M059J (cell line): ENCODE measurements around the gene ZFPM1. TPM values are rescaled to one million over a fixed set of nuclear protein-coding genes. Genes with fewer than 3 reads are reported as not detected.

Experiments
- DNase-seq: peaks from one replicate; pipeline ENCODE4 v3.0.0-alpha.2; 2012; ENCODE audit warnings: low read depth
- total RNA-seq: library from RNA; depleted of rRNA; stranded (reverse); fragments of >200 nt; shearing (Covaris generic); gene quantifications from 2 replicates; pipeline ENCODE4 v1.2.3, GENCODE V29; 2014

Gene ZFPM1
- total RNA-seq, 1 experiment from 2014 or later: 1.9 TPM

DNA sequence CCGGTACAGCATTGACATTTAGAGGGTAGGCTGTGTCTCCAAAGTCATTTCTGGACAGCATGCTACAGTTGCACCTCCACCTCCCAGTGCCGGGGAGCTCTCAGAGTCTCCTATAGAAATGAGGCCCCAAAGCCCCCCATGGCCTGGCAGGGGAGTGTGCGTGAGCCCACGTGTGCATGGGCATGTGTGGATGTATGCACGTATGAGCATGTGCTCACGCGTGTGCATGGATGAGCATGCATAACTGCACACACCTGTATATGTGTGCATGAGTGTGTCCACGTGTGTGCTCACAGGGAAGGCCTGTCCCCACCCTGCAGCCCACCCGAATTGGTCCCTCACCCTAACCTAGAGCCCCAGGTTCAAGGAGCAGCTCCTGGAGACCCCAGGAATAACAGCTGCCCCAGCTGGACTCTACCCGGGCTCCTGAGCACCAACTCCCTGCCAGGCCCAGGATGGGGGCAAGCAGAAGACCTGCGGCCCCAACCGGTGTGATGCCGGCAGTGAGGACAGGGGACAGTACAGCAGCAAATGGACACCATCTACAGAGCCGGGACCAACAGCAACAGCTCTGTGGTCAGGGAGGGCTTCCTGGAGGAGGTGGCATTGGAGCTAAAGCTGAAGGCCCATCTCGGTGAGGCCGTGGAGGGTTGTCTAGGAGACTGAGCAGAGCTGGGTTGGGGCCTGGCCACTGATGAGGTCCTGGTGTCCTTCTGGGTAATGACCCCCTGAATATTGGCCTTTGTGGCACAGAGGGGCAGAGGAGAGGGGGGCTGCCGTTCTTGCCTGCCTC, 35.2 kb upstream of the ZFPM1 start:
- no peak for DNase-seq

DNA sequence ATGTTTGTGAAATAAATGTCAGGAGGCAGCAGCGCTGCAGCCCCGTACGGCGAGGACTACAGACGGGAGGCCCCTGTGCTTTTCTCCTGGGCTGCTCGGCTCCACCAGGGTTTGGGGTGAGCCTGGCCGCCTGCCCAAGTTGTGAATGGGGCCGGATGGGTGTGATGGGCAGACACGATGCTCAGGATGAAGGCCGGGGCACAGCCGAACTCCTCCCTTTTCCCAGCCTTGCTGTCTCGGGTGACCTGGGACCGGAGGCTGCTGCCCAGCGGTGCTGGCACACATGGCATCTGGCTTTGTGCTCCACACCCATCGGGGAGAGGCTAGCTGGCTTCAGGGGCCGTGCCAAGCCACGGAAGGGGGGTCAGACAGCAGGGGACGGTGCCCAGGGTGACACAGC, 34.2 kb upstream of the ZFPM1 start:
- no peak for DNase-seq

DNA sequence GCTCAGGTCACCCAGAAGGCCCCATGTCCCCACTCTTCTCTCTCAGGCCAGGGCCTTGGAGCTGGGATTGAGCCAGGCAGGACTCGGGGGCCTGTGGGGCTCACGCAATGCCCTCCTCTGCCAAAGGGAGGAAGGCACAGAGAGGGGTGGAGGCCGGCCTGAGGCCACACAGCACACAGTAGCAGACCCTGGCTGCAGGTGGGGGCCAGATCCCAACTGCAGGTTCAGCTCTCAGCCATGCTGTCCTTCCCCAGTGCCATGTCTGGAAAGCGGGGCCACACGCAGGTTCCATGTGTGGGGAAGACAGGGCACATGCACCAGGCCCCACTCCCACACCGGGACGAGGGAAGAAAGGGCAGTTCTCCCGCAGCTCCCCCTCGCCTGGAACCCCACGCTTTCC, 33.3 kb upstream of the ZFPM1 start:
- no peak for DNase-seq

DNA sequence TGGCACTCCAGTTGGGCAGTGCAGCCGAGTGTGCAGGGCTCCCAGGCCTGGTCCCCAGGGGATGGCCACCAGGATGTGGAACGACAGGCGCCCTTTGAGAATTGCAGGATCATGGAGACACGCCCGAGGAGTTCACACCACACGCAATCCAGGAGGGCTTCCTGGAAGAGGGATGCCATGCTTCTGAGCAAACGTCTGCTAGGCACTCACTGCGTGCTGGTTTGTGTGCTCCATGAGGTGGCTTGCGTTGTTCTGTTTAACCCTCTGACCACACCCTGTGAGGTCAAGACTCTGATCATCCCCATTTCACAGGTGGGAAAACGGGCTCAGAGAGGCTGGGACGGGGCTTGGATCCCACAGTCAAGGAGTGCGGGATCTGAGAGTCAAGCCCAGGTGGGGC, 32.6 kb upstream of the ZFPM1 start:
- no peak for DNase-seq

DNA sequence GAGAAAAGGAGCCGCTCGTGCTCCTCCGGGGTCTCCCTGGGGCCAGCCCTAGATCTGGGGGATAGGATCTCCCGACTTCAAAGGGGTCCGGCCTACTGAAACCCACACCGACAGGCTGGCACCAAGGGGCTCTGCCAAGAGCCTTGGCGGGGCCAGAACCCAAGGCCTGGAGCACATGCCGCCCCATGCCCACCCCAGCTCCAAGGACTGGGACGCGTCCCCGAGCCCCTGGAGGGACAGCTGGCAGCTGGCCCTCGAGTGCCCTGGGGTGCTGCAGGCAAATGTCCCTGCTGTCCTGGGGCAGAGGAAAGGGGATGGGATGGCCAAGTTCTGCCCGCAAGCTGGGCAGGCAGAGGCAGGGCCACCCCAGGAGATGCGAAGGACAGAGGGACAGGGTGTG, 31.8 kb upstream of the ZFPM1 start:
- no peak for DNase-seq

DNA sequence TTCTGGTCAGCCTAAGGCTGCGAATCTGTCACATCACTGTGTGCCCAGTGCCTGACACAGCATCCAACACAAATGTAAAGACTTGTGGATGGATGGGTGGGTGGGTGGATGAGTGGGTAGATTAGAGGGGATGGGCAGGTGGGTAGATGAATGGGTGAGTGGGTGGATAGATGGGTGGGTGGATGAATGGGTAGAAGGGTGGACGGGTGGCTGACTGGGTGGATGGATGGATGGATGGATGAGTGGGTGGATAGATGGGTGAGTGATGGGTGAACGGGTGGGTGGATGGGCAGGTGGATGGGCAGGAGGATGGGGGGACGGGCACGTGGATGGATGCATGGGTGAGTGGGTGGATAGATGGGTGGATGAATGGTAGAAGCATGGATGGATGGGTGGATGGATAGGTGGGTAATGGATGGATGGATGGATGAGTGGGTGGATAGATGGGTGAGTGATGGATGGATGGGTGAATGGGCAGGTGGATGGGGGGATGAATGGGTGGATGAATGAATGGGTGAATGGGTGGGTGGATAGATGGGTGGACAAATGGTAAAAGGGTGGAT, 31.1 kb upstream of the ZFPM1 start:
- no peak for DNase-seq

DNA sequence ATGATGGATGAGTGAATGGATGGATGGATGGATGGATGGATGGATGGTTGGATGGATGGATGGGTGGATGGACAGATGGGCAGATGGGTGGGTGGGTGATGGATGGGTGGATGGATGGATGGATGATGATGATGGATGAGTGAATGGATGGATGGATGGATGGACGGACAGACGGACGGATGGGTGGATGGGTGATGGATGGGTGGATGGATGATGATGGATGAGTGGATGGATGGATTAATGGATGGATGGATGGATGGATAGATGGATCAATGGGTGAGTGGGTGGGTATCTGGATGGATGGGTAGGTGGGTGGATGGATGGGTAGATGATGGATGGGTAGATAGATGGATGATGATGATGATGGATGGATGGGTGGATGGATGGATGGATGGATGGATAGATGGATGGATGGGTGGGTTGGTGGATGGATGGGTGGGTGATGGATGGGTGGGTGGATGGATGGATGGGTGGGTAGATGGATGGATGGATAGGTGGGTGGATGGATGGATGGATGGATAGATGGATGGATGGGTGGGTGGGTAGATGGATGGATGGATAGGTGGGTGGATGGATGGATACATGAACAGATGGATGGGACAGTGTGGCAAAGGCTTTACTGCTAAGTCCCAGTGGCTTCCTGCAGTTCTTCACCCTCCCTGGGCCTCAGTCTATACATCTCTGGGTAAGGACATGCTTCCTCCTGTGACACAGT, 30.2 kb upstream of the ZFPM1 start:
- DNase-seq: no peak

DNA sequence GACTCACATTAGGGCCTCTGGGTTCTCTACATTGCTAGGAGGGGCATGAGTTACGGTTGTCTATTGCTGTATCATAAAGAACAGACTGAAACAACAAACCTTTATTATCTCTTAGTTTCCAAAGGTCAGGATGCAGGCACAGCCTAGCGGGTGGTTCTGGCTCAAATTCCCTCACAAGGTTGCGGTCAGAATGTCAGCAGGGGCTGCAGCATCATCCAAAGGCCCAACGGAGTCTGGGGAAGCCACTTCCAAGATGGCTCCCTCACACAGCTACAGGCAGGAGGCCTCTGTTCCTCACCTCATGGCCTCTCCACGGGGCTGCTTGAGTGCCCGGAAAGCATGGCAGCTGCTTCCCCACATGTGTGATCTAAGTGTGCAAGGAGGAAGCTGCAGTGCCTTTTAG, 29.6 kb upstream of the ZFPM1 start:
- DNase-seq: no peak

DNA sequence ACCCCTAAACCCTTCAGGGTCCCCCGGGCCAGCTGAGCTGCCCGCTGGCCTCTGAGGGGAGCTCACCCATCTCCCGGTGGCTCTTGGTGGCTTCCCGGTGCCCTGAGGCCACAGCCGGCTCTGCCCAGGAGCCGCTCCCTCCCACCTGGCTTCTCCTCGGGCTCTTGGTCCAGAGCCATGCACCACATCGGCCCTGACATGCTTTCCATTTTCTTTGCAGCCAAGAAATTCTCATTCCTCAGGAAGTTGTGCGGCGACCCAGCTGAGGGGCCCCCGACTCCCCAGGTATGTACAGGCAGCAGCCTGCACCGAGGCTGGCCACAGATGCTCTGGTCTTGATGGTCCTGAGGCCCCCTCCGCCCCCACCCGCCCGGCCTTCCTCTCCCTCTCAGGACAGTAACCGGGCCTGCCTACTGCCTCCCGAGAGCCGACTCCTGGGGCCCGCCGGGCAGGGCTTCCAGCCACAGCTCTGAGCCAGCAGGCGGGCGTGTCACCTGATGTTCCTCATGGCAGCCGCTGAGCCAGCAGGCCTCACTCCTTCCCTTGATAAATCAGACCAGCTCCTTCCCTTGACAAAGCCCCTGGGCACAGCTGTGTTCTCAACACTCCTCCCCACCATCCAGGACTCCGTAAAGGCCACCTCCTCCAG, 28.4 kb upstream of the ZFPM1 start:
- peak; percentile 19 for DNase-seq

DNA sequence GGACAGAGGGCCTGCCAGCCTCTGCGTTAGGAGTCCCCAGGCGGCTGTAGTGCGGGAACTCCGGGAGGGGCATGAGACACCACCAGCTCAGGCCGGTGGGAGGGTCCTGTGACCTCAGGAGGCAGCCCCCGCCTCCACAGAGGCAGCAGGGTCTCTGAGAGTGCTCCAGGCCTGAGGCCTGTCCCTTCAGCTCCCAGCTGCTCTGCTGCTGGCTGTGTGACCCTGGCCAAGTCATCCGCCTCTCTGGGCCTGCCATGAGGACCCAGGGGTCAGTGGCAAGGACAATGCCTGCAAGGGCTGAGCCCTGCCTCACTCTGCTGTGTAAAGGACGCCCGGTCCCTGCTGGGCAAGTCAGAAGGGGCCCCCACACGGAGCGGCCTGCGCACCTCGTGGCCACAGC, 27.1 kb upstream of the ZFPM1 start:
- no peak for DNase-seq

DNA sequence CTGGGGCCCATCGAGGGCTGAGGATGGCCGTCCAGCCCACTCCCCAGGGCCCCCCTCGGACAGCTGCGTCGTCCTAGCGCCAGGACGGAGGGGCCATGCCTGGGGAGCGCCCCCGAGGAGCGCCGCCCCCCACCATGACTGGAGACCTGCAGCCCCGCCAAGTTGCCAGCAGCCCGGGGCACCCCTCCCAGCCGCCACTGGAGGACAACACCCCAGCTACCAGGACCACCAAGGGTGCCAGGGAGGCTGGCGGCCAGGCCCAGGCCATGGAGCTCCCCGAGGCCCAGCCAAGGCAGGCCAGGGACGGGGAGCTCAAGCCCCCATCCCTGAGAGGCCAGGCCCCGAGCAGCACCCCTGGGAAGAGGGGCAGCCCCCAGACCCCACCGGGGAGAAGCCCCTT, 25.7 kb upstream of the ZFPM1 start:
- no peak for DNase-seq

DNA sequence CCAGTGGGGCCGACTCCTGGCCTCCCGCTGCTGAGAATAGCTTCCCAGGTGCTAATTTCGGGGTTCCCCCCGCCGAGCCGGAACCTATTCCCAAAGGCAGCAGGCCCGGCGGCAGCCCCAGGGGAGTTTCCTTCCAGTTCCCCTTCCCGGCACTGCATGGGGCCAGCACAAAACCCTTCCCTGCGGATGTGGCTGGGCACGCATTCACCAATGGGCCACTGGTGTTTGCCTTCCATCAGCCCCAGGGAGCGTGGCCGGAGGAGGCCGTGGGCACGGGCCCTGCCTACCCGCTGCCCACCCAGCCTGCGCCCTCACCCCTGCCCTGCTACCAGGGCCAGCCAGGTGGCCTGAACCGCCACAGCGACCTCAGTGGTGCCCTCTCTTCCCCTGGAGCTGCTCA, 24.9 kb upstream of the ZFPM1 start:
- DNase-seq: no peak

DNA sequence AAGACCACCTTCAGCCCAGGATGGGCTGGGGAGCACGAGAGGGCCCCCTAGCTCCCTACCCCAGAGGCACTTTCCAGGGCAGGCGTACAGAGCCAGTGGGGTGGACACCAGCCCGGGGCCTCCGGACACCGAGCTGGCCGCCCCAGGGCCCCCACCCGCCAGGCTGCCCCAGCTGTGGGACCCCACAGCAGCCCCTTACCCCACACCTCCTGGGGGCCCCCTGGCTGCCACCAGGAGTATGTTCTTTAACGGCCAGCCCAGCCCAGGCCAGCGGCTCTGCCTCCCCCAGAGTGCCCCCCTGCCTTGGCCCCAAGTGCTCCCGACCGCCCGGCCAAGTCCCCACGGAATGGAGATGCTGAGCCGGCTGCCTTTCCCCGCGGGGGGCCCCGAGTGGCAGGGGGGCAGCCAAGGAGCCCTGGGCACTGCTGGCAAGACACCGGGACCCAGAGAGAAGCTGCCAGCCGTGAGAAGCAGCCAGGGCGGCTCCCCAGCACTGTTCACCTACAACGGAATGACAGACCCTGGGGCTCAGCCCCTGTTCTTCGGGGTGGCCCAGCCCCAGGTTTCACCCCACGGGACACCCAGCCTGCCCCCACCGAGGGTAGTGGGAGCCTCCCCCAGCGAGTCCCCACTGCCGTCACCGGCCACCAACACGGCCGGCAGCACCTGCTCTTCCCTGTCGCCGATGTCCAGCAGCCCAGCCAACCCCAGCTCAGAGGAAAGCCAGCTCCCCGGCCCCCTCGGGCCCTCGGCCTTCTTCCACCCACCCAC, 24.3 kb upstream of the ZFPM1 start:
- DNase-seq: no peak

DNA sequence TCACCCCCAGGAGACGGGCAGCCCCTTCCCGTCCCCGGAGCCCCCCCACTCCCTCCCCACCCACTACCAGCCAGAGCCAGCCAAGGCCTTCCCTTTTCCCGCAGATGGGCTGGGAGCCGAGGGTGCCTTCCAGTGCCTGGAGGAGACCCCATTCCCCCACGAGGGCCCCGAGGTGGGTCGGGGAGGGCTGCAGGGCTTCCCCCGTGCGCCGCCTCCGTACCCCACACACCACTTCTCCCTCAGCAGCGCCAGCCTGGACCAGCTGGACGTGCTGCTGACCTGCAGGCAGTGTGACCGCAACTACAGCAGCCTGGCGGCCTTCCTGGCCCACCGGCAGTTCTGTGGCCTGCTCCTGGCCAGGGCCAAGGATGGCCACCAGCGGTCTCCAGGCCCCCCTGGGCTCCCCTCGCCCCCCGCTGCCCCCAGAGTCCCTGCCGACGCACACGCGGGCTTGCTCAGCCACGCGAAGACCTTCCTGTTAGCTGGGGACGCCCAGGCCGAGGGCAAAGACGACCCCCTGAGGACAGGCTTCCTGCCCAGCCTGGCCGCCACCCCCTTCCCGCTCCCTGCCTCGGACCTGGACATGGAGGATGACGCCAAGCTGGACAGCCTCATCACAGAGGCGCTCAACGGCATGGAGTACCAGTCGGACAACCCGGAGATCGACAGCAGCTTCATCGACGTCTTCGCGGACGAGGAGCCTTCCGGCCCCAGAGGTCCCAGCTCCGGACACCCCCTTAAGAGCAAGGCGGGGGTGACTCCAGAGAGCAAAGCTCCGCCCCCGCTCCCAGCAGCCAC, 23.5 kb upstream of the ZFPM1 start:
- no peak for DNase-seq

DNA sequence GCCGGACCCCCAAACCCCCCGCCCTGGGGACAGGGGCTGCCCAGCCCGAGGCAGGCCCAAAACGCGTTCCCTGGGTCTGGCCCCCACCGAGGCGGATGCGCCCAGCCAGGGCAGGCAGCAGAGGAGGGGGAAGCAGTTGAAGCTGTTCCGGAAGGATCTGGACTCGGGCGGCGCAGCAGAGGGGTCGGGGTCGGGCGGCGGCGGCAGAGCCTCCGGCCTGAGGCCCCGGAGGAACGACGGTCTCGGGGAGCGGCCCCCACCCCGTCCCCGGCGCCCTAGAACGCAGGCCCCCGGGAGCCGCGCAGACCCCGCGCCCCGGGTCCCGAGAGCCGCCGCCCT, 22.9 kb upstream of the ZFPM1 start:
- DNase-seq: no peak

DNA sequence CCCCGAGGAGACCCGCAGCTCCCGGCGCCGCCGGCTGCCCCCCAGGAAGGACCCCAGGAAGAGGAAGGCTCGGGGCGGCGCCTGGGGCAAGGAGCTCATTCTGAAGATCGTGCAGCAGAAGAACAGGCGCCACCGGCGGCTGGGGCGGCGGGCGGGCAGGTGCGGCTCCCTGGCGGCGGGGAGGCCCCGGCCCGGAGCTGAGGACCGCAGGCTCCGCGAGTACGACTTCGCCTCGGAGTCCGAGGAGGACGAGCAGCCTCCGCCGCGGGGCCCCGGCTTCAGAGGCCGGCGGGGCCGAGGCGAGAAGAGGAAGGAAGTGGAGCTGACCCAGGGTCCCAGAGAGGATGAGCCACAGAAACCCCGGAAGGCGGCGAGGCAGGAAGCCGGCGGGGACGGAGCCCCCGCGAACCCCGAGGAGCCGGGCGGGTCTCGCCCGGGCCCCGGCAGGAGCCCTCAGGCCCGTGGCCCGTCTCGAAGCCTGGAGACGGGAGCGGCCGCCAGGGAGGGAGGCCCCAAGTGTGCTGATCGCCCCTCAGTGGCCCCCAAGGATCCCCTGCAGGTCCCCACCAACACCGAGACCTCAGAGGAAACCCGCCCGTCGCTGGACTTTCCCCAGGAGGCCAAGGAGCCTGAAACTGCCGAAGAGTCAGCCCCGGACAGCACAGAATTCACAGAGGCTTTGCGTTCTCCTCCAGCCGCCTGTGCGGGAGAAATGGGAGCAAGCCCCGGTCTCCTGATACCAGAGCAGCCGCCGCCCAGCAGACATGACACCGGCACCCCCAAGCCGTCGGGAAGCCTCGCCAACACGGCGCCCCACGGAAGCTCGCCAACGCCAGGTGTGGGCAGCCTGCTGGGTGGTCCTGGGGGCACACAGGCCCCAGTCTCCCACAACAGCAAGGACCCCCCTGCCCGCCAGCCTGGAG, 22.3 kb upstream of the ZFPM1 start:
- no peak for DNase-seq

DNA sequence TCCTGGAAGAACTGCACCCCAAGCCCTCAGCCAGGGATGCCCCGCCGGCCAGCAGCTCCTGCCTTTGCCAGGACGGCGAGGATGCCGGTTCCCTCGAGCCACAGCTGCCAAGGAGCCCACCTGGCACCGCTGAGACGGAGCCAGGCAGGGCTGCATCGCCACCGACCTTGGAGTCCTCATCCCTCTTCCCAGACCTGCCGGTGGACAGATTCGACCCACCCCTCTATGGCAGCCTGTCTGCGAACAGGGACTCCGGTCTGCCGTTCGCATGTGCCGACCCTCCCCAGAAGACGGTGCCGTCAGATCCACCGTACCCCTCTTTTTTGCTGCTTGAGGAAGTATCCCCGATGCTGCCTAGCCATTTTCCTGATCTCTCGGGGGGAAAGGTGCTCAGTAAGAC, 21.4 kb upstream of the ZFPM1 start:
- no peak for DNase-seq

DNA sequence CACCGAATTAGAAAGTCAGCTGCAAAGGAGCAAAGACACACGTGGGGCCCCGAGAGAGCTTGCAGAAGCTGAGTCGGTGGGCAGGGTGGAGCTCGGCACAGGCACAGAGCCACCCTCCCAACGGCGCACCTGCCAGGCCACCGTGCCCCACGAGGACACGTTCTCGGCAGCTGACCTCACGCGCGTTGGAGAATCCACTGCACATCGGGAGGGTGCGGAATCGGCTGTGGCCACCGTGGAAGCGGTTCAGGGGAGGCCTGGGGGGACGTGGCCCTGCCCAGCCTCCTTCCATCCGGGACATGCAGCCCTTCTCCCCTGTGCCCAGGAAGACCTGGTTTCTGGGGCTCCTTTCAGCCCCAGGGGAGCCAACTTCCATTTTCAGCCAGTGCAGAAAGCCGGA, 20.9 kb upstream of the ZFPM1 start:
- no peak for DNase-seq

DNA sequence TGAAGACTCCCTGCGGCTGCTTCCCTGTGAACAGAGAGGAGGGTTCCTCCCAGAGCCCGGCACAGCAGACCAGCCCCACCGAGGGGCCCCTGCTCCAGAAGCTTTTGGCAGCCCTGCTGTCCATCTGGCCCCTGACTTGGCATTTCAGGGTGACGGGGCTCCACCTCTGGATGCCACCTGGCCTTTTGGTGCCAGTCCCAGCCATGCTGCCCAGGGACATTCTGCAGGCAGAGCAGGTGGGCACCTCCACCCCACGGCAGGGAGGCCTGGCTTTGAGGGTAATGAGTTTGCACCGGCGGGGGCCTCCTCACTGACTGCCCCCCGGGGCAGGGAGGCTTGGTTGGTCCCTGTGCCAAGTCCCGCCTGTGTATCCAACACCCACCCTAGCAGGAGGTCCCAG, 20.3 kb upstream of the ZFPM1 start:
- no peak for DNase-seq
